ENCODE measurements around the gene POLR3G.
A peak's percentile ranks its signal among the peaks of the same experiment; 100 is the strongest.

Gene POLR3G

GRCh38 chr5:90474235-90475107, at the start of gene POLR3G, which contains the start of gene MBLAC2:
Gene POLR3G, plus strand, starts transcription at chr5:90474864. Its CDS starts 10,704 bp downstream, at chr5:90485568.
Gene MBLAC2, minus strand, starts transcription at chr5:90474771. Its CDS starts 479 bp downstream, at chr5:90474292.
- Histone ChIP-seq H3K9ac (ENCODE audit: low read length) (peak within 1 kb of the TSS; percentile 65), H2AFZ (ENCODE audit: low read length) (peak within 1 kb of the TSS; percentile 92), H3K4me1 (ENCODE audit: insufficient read depth, low read length, severe bottlenecking) (peaks cover 39% of the 10 kb centered on the region), H3K27me3 (ENCODE audit: insufficient read depth, low read length) (no peaks in the 10 kb centered on the region), H3K9me2 (ENCODE audit: low read depth, low read length) (no peaks in the 10 kb centered on the region), H4K20me1 (ENCODE audit: insufficient read depth, low read length) (no peaks in the 10 kb centered on the region), H3K4me2 (ENCODE audit: low read length) (peak within 1 kb of the TSS; percentile 100), H3K79me2 (ENCODE audit: insufficient read depth, low read length) (peaks cover 8% of the 10 kb centered on the region; the same call in 1 of the 2 replicates), H3K9me3 (ENCODE audit: low read length) (no peaks in the 10 kb centered on the region), H3K4me3 (ENCODE audit: low read depth, low read length, poor library complexity, severe bottlenecking) (peak within 1 kb of the TSS; percentile 65), H3K27ac (ENCODE audit: low read depth, low read length, poor library complexity, severe bottlenecking) (peak within 1 kb of the TSS; percentile 41), H3K36me3 (ENCODE audit: insufficient read depth, low read length) (peaks cover 16% of the 10 kb centered on the region), H3F3A (ENCODE audit: insufficient read depth, low read length) (no peaks in the 10 kb centered on the region)
- peak; percentile 35; the same call in 1 of the 2 replicates for TF ChIP-seq CTCF (IDR thresholded peaks at IDR 0.05; ENCODE audit: low read length)
- no peak for TF ChIP-seq EZH2 (IDR thresholded peaks at IDR 0.05; ENCODE audit: borderline replicate concordance, low read length)

- Histone ChIP-seq H3K9me3 (ENCODE audit: low read length) (no peaks in the 10 kb centered on the region), H4K20me1 (ENCODE audit: insufficient read depth, low read length) (no peaks in the 10 kb centered on the region), H2AFZ (ENCODE audit: low read length) (no peak overlapping the region), H3K27me3 (ENCODE audit: insufficient read depth, low read length) (no peaks in the 10 kb centered on the region), H3K4me2 (ENCODE audit: low read length) (no peak overlapping the region), H3F3A (ENCODE audit: insufficient read depth, low read length) (no peaks in the 10 kb centered on the region), H3K9ac (ENCODE audit: low read length) (no peak overlapping the region), H3K4me3 (ENCODE audit: low read depth, low read length, poor library complexity, severe bottlenecking) (no peak overlapping the region), H3K79me2 (ENCODE audit: insufficient read depth, low read length) (no peaks in the 10 kb centered on the region), H3K36me3 (ENCODE audit: insufficient read depth, low read length) (no peaks in the 10 kb centered on the region), H3K4me1 (ENCODE audit: insufficient read depth, low read length, severe bottlenecking) (no peaks in the 10 kb centered on the region), H3K9me2 (ENCODE audit: low read depth, low read length) (no peaks in the 10 kb centered on the region), H3K27ac (ENCODE audit: low read depth, low read length, poor library complexity, severe bottlenecking) (no peak overlapping the region)
- TF ChIP-seq CTCF (IDR thresholded peaks at IDR 0.05; ENCODE audit: low read length) = peak; percentile 89
- no peak for TF ChIP-seq EZH2 (IDR thresholded peaks at IDR 0.05; ENCODE audit: borderline replicate concordance, low read length)
Observed at GRCh38 chr5:90434116-90434714, 40.4 kb upstream of the POLR3G start.

- Histone ChIP-seq H3K9ac (ENCODE audit: low read length) (no peak overlapping the region), H3K4me3 (ENCODE audit: low read depth, low read length, poor library complexity, severe bottlenecking) (no peak overlapping the region), H3K27ac (ENCODE audit: low read depth, low read length, poor library complexity, severe bottlenecking) (no peak overlapping the region), H3K9me2 (ENCODE audit: low read depth, low read length) (no peaks in the 10 kb centered on the region), H3K79me2 (ENCODE audit: insufficient read depth, low read length) (no peaks in the 10 kb centered on the region), H2AFZ (ENCODE audit: low read length) (no peak overlapping the region), H3K36me3 (ENCODE audit: insufficient read depth, low read length) (no peaks in the 10 kb centered on the region), H3K27me3 (ENCODE audit: insufficient read depth, low read length) (no peaks in the 10 kb centered on the region), H3F3A (ENCODE audit: insufficient read depth, low read length) (no peaks in the 10 kb centered on the region), H4K20me1 (ENCODE audit: insufficient read depth, low read length) (no peaks in the 10 kb centered on the region), H3K4me2 (ENCODE audit: low read length) (no peak overlapping the region), H3K9me3 (ENCODE audit: low read length) (no peaks in the 10 kb centered on the region), H3K4me1 (ENCODE audit: insufficient read depth, low read length, severe bottlenecking) (peaks cover 8% of the 10 kb centered on the region)
- no peak for TF ChIP-seq CTCF (IDR thresholded peaks at IDR 0.05; ENCODE audit: low read length)
- TF ChIP-seq EZH2 (IDR thresholded peaks at IDR 0.05; ENCODE audit: borderline replicate concordance, low read length) = no peak
Observed at GRCh38 chr5:90437663-90438062, 37.0 kb upstream of the POLR3G start.

Data from OCI-LY1 (cell line).